Stimulated activated CD4-positive, alpha-beta T cell treated with anti-CD3 and anti-CD28 coated beads, Interleukin-15, amount 100 ng/mL, for 1 hour (primary cell): Measurements from ENCODE around the gene SIAH1.
"Not testable (repeated sequence)": the region's sequence is repeated elsewhere in the genome, so short reads cannot be mapped to it uniquely, and the experiment has no call there.

Experiments used
- DNase-seq, 2 donors: peaks; one replicate each; pipeline ENCODE4 v3.0.0-alpha.2; 2020; ENCODE audit warnings: low read depth in 1 of 2, low spot score in 1 of 2

SIAH1 gene

GRCh38 chr16:48385253-48386150, at the start of gene SIAH1:
Gene SIAH1 (minus strand): TSS chr16:48385413. CDS start chr16:48362428, 22,985 bp downstream.
- peak; percentile 85 to 88 for DNase-seq

- DNase-seq, result no peak
Measured at GRCh38 chr16:48434653-48435317, 49.6 kb upstream of the SIAH1 start.

- no peak for DNase-seq
Measured at GRCh38 chr16:48433850-48434530, 48.8 kb upstream of the SIAH1 start.

GRCh38 chr16:48433116-48433849, 48.1 kb upstream of the SIAH1 start:
- DNase-seq, result no peak

- DNase-seq, result no peak
Measured at GRCh38 chr16:48432136-48432535, 46.9 kb upstream of the SIAH1 start.

GRCh38 chr16:48430890-48431289, 45.7 kb upstream of the SIAH1 start:
- no peak for DNase-seq

GRCh38 chr16:48426244-48427141, 41.3 kb upstream of the SIAH1 start:
- DNase-seq, result no peak

GRCh38 chr16:48422537-48422936, 37.3 kb upstream of the SIAH1 start:
- DNase-seq, result no peak

GRCh38 chr16:48421741-48422140, 36.5 kb upstream of the SIAH1 start:
- DNase-seq, result no peak

- no peak for DNase-seq
Measured at GRCh38 chr16:48420437-48420836, 35.2 kb upstream of the SIAH1 start.

- not testable (repeated sequence) for DNase-seq
Measured at GRCh38 chr16:48416617-48417016, 31.4 kb upstream of the SIAH1 start.

- DNase-seq, result no peak
Measured at GRCh38 chr16:48413272-48413671, 28.1 kb upstream of the SIAH1 start.

GRCh38 chr16:48409839-48410632, 24.8 kb upstream of the SIAH1 start:
- DNase-seq, result no peak

- DNase-seq, result no peak
Measured at GRCh38 chr16:48408688-48409087, 23.5 kb upstream of the SIAH1 start.

GRCh38 chr16:48405907-48406306, 20.7 kb upstream of the SIAH1 start:
- no peak for DNase-seq

- no peak for DNase-seq
Measured at GRCh38 chr16:48405153-48405552, 19.9 kb upstream of the SIAH1 start.

GRCh38 chr16:48402547-48402946, 17.3 kb upstream of the SIAH1 start:
- not testable (repeated sequence) for DNase-seq

GRCh38 chr16:48395375-48395774, 10.2 kb upstream of the SIAH1 start:
- no peak for DNase-seq

GRCh38 chr16:48394355-48394703, 9.1 kb upstream of the SIAH1 start:
- no peak for DNase-seq
